ENCODE data around the gene CRYGC.

DNA sequence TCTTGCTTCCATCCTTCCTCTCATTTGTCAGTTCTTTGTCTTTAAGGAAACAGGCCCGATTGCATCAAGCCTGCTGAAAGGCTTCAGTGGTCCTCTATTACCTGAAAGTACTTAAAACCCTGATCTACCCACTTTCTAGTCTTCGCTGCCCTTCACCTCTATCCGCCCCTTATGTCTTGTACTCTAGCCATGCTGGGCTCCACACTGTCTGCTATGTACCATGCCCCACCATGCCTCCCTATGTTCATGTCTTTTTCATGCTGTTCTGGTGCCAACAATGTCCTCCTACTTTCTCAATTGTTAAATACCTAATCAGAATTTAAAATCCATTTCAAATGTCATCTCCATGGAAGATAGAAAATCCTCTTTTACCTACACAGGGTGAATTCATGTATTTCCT, 33.5 kb downstream of the CRYGC start:
- TF ChIP-seq, protein P1, sequence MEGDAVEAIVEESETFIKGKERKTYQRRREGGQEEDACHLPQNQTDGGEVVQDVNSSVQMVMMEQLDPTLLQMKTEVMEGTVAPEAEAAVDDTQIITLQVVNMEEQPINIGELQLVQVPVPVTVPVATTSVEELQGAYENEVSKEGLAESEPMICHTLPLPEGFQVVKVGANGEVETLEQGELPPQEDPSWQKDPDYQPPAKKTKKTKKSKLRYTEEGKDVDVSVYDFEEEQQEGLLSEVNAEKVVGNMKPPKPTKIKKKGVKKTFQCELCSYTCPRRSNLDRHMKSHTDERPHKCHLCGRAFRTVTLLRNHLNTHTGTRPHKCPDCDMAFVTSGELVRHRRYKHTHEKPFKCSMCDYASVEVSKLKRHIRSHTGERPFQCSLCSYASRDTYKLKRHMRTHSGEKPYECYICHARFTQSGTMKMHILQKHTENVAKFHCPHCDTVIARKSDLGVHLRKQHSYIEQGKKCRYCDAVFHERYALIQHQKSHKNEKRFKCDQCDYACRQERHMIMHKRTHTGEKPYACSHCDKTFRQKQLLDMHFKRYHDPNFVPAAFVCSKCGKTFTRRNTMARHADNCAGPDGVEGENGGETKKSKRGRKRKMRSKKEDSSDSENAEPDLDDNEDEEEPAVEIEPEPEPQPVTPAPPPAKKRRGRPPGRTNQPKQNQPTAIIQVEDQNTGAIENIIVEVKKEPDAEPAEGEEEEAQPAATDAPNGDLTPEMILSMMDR (IDR thresholded peaks at IDR 0.05), result no peak
- TF ChIP-seq POLR2A (IDR thresholded peaks at IDR 0.05) (no peak), EP300 (IDR thresholded peaks at IDR 0.05) (no peak)

Data from tibial nerve (tissue), 4 donors.